ENCODE measurements around the gene C4BPA.

GRCh38 chr1:207129053-207129452, 25.0 kb downstream of the C4BPA start:
- no peak for TF ChIP-seq CTCF (conservative IDR thresholded peaks at IDR 0.05; ENCODE audit: low read length)
- no peak for TF ChIP-seq EZH2phosphoT487 (IDR thresholded peaks at IDR 0.05; ENCODE audit: borderline replicate concordance)
